COR-L47 (cell line): ENCODE measurements around the gene VPS18.

Experiments
- DNase-seq: peaks from one replicate; lab custom pipeline; 2025; lab: John Stamatoyannopoulos, UW

Gene VPS18

DNA sequence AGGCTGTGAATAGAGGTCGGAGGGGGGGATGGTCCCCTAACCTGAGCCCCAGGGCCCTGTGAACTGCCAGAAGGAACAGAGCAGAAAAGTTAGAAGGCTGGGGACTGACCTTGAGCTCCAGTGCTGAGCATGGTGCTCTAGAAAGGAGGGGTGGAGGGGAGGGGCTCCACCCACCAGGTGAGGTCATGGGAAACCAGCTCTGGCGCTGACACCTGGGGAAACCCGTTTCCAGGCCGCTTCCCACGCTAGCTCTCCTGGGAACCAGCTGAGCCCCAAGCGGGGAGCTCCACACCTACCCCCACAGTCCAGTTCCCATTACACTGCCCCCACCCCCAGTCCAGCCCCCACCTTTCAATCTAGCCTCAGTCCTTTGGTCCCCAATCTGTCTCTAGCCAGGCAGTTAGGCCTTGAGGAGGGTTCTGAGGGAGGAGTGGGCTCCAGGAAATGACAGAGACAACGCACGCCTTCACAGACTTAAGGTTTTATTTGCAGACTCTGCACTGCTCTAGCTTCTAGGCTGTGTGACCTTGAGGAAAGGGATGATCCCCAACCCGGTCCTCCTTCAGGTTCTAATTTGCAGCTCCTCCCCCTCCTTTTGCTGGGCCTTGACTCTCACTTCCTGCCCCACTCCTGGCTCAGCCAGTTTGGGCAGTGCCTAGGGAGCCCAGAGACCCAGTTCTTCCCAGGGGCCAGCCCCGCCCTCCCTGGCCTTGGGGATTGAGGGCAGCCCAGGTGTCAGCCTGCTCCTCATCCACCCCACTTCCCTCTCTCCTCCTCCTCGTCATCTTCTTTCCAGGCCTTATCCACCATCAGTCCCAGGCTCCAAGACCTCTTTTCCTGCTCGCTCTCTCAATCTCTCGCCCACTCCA is 22.3 kb upstream of the VPS18 start:
- no peak for DNase-seq

DNA sequence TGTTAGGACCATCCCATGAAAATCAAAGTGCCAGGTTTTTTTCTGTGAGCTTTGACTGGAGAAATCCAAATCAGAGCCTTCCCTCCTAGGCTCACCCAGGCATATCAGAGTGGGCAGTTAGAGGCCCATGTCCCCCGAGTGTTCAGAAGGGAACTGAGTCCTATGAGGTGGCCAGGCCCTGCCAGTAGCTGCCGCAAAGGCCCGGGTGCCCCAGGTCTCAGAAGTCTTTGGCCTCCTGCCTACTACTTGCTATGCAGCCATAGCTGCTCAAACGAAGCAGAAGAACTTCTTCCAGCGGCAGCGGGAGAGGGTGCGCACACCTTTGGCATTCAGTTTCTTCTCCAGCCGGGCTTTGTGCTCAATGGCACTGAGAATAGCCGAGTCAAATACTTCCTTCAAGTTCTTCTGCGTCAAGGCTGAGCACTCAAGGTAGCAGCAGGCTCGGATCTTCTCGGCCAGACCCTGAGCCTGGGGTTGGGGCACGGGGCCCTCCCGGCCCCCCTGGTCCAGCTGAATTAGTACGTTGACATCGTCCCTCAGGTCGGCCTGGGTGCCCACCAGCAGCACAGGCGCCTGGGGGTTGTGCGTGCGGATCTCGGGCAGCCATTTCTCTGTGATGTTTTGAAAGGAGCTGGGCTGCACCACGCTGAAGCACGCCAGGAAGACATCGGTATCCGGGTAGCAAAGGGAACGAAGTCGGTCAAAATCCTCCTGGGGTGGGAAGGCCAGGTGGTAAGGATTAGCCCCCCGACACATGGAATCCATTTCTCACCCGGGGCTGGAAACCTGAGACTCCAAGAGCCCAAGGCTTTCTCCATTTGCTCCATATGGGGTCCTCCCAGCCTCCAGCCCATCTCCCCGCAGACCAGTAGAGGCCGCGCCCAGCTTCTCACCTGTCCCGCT is 21.2 kb upstream of the VPS18 start:
- no peak for DNase-seq

GRCh38 chr15:40873694-40874561 is 20.3 kb upstream of the VPS18 start, which contains the start of gene RHOV:
Gene RHOV (minus strand): TSS chr15:40874234. CDS start chr15:40874139, 95 bp downstream.
- peak; percentile 81 for DNase-seq

GRCh38 chr15:40875991-40876730 is 18.1 kb upstream of the VPS18 start:
- no peak for DNase-seq

DNA sequence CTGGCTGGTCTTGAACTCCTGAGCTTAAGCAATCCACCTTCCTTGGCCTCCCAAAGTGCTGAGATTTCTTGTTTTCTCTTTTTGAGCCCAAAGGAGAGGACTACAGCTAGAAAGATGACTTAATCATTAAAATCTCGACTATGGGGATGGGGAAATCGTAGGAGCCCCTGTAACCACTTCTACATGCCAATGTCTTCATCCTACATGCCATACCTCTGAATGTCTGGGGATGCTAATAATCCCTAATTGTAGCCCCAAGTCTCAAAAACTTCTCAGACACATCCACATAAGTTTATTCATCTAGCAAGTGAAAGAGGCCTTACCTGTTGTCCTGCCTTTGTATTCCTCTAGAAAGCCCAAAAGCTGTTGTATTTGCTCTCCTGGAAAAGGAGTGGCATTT is 16.6 kb upstream of the VPS18 start:
- no peak for DNase-seq

- DNase-seq = no peak
These were observed 15.5 kb upstream of the VPS18 start for GRCh38 chr15:40878785-40879184.

GRCh38 chr15:40879609-40880008 is 14.6 kb upstream of the VPS18 start:
- DNase-seq = no peak

DNA sequence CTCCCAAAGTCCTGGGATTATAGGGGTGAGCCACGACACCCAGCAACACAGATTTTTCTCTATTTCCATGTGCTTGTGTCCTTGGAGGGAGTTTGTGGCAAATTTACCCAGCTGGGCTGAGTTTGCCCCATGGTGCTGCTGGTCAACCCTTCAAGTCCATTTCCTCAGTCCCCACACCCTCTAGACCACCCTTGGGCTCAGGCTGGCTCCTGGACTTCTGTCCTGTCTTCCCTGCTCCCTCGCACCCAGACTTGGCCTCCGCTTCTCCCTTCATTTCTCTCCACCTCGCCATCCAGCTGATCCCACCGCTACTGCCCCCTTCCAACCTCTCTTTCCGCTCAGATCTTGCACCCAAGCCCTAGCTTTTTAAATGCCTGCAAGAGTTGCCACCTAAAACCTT is 12.9 kb upstream of the VPS18 start:
- DNase-seq = no peak

DNA sequence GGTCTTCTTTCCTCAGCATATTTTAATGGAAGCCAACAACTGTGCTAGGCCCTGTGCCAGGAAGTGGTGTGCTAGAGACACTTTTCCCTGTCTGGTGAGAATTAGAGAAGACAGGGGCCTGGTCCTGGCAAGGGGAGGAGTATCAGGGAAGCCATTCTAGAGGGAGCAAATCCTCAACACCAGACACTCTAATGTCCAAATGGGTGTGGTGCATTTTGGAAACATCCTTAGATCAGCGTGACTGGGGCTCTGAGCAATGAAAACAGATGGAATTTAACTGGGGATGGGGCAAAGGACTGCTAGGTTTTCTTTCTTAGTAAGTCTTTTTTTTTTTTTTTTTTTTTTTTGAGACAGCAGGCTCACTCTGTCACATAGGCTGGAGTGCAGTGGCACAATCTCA is 7.7 kb upstream of the VPS18 start:
- no peak for DNase-seq

GRCh38 chr15:40889112-40889511 is 5.1 kb upstream of the VPS18 start:
- DNase-seq = no peak

GRCh38 chr15:40891138-40891537 is 3.1 kb upstream of the VPS18 start:
- no peak for DNase-seq

- peak; percentile 72 for DNase-seq
These were observed 2.3 kb upstream of the VPS18 start for GRCh38 chr15:40891810-40892446.

GRCh38 chr15:40892447-40893012 is 1.7 kb upstream of the VPS18 start:
- no peak for DNase-seq

GRCh38 chr15:40893019-40893670 is 1.1 kb upstream of the VPS18 start:
- DNase-seq = no peak

DNA sequence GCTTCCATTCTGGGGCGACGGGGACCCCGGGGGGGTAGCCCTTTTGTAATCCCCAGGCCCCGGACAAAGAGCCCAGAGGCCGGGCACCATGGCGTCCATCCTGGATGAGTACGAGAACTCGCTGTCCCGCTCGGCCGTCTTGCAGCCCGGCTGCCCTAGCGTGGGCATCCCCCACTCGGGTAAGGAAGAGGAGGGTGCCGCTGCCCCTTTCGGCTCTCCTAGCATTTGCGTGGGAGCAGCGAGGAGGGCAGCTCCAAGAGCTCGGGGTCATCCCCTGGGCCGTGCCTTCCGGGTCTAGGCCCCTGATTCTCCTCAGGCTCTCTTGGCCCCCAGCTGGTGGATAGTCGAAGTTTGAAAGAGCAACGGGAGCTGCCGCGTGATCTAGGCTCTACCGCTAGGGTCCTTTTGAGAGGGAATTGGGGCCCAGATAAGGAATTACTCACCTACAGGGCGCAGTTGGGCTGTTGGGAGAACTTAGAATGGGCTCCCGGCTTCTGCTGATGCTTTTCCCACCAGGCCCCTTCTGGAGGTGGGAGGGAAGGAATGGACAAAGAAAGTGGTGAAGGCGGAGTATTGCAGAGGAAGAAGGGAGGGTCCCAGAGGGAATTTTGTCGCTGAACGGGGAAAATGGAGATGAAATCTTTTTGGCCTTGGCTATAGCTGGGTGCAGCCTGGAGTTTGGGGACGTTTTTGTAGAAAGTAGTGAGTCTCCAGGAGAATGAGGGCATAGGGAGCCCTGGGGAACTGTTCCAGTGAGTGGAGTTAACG is 615 bp downstream of the VPS18 start:
- DNase-seq = peak; percentile 55

- no peak for DNase-seq
These were observed 5.4 kb downstream of the VPS18 start for GRCh38 chr15:40899536-40900207.

DNA sequence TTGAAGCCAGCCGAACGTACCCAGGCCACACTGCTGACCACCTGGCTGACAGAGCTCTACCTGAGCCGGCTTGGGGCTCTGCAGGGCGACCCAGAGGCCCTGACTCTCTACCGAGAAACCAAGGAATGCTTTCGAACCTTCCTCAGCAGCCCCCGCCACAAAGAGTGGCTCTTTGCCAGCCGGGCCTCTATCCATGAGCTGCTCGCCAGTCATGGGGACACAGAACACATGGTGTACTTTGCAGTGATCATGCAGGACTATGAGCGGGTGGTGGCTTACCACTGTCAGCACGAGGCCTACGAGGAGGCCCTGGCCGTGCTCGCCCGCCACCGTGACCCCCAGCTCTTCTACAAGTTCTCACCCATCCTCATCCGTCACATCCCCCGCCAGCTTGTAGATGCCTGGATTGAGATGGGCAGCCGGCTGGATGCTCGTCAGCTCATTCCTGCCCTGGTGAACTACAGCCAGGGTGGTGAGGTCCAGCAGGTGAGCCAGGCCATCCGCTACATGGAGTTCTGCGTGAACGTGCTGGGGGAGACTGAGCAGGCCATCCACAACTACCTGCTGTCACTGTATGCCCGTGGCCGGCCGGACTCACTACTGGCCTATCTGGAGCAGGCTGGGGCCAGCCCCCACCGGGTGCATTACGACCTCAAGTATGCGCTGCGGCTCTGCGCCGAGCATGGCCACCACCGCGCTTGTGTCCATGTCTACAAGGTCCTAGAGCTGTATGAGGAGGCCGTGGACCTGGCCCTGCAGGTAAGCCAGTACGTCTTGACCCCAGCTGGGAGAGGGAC is 6.2 kb downstream of the VPS18 start:
- DNase-seq = no peak

DNA sequence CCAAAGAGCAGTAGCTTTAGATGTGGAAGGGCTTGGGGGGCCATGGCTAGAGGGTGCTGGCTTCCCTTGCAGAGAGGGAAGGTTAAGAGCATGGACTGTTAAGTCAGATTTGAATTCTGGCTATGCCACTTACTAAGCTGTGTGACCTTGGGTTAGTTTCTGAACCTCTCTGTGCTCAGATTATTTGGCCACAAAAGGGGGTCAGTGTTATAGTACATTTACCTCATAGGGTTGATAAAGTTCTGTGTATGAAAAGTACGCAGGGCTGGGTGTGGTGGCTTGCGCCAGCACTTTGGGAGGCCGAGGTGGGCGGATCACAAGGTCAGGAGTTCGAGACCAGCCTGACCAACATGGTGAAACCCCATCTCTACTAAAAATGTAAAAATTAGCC is 6.8 kb downstream of the VPS18 start:
- no peak for DNase-seq
